Measurements from ENCODE around the gene TRPC6.

TRPC6 gene

DNA sequence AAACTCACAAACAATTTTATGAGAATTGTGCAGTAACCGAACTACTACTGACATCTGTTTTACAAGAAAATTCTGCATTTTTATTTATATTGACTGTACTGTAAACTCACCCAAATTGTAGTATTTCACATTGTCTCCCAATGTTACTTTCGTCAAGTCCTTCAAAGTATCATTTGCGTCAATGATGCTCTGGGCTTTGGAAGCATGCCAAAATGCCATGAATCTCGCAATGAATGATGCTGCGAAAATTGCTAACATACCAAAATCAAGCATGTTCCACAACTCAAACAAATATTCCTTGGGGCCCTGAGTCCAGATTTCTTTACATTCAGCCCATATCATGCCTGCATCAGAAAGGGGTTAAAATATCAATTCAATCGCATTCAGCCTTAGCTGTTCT lies 107.6 kb downstream of the TRPC6 start:
- no peak overlapping the region for H3K27ac ChIP-seq (replicated peaks)
- no peak overlapping the region for H3K4me3 ChIP-seq (replicated peaks; ENCODE audit: insufficient read depth, low read length)
- TF ChIP-seq, protein P1, sequence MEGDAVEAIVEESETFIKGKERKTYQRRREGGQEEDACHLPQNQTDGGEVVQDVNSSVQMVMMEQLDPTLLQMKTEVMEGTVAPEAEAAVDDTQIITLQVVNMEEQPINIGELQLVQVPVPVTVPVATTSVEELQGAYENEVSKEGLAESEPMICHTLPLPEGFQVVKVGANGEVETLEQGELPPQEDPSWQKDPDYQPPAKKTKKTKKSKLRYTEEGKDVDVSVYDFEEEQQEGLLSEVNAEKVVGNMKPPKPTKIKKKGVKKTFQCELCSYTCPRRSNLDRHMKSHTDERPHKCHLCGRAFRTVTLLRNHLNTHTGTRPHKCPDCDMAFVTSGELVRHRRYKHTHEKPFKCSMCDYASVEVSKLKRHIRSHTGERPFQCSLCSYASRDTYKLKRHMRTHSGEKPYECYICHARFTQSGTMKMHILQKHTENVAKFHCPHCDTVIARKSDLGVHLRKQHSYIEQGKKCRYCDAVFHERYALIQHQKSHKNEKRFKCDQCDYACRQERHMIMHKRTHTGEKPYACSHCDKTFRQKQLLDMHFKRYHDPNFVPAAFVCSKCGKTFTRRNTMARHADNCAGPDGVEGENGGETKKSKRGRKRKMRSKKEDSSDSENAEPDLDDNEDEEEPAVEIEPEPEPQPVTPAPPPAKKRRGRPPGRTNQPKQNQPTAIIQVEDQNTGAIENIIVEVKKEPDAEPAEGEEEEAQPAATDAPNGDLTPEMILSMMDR (IDR thresholded peaks at IDR 0.05; ENCODE audit: insufficient read depth, low read length), result no peak
- TF ChIP-seq REST (IDR thresholded peaks at IDR 0.05; ENCODE audit: insufficient replicate concordance, low read depth) (no peak), SPI1 (IDR thresholded peaks at IDR 0.05; ENCODE audit: borderline replicate concordance, low read depth) (no peak), GABPA (IDR thresholded peaks at IDR 0.05; ENCODE audit: low read depth) (no peak), POLR2AphosphoS5 (IDR thresholded peaks at IDR 0.05; ENCODE audit: low read depth) (no peak)
- no peaks in the 10 kb centered on the region for H3K27me3 ChIP-seq (ENCODE audit: insufficient read depth, poor library complexity, severe bottlenecking)
- DNase-seq (ENCODE audit: low read depth in 1 of 2, low spot score in 1 of 2), result no peak

GRCh38 chr11:101475699-101476098 lies 108.1 kb downstream of the TRPC6 start:
- Histone ChIP-seq H3K4me3 (replicated peaks; ENCODE audit: insufficient read depth, low read length) (no peak overlapping the region), H3K27me3 (ENCODE audit: insufficient read depth, poor library complexity, severe bottlenecking) (no peaks in the 10 kb centered on the region), H3K27ac (replicated peaks) (no peak overlapping the region)
- DNase-seq (ENCODE audit: low read depth in 1 of 2, low spot score in 1 of 2), result no peak
- TF ChIP-seq POLR2AphosphoS5 (IDR thresholded peaks at IDR 0.05; ENCODE audit: low read depth), result no peak

GRCh38 chr11:101474666-101475065 lies 109.1 kb downstream of the TRPC6 start:
- DNase-seq (ENCODE audit: low read depth in 1 of 2, low spot score in 1 of 2), result no peak
- Histone ChIP-seq H3K27me3 (ENCODE audit: insufficient read depth, poor library complexity, severe bottlenecking) (no peaks in the 10 kb centered on the region), H3K27ac (replicated peaks) (no peak overlapping the region), H3K4me3 (replicated peaks; ENCODE audit: insufficient read depth, low read length) (no peak overlapping the region)
- TF ChIP-seq, protein P1 (IDR thresholded peaks at IDR 0.05; ENCODE audit: insufficient read depth, low read length), result no peak
- no peak for TF ChIP-seq GABPA (IDR thresholded peaks at IDR 0.05; ENCODE audit: low read depth)
- no peak for TF ChIP-seq POLR2AphosphoS5 (IDR thresholded peaks at IDR 0.05; ENCODE audit: low read depth)
- TF ChIP-seq REST (IDR thresholded peaks at IDR 0.05; ENCODE audit: insufficient replicate concordance, low read depth), result no peak
- TF ChIP-seq SPI1 (IDR thresholded peaks at IDR 0.05; ENCODE audit: borderline replicate concordance, low read depth), result no peak

GRCh38 chr11:101470881-101471520 lies 112.8 kb downstream of the TRPC6 start:
- TF ChIP-seq, protein P1 (IDR thresholded peaks at IDR 0.05; ENCODE audit: insufficient read depth, low read length), result no peak
- no peak for TF ChIP-seq POLR2AphosphoS5 (IDR thresholded peaks at IDR 0.05; ENCODE audit: low read depth)
- no peak for TF ChIP-seq GABPA (IDR thresholded peaks at IDR 0.05; ENCODE audit: low read depth)
- no peak for TF ChIP-seq REST (IDR thresholded peaks at IDR 0.05; ENCODE audit: insufficient replicate concordance, low read depth)
- no peak for TF ChIP-seq SPI1 (IDR thresholded peaks at IDR 0.05; ENCODE audit: borderline replicate concordance, low read depth)
- no peak overlapping the region for H3K27ac ChIP-seq (replicated peaks)
- H3K27me3 ChIP-seq (ENCODE audit: insufficient read depth, poor library complexity, severe bottlenecking), result no peaks in the 10 kb centered on the region
- DNase-seq (ENCODE audit: low read depth in 1 of 2, low spot score in 1 of 2), result no peak
- H3K4me3 ChIP-seq (replicated peaks; ENCODE audit: insufficient read depth, low read length), result no peak overlapping the region

Measured in HL-60 (cell line).